ENCODE measurements around the gene LILRA6. TPM values are rescaled to one million over a fixed set of nuclear protein-coding genes. Genes with fewer than 3 reads are reported as not detected.

LILRA6 gene
- polyA plus RNA-seq, 1 donor from 2014 or later = not detected

DNA sequence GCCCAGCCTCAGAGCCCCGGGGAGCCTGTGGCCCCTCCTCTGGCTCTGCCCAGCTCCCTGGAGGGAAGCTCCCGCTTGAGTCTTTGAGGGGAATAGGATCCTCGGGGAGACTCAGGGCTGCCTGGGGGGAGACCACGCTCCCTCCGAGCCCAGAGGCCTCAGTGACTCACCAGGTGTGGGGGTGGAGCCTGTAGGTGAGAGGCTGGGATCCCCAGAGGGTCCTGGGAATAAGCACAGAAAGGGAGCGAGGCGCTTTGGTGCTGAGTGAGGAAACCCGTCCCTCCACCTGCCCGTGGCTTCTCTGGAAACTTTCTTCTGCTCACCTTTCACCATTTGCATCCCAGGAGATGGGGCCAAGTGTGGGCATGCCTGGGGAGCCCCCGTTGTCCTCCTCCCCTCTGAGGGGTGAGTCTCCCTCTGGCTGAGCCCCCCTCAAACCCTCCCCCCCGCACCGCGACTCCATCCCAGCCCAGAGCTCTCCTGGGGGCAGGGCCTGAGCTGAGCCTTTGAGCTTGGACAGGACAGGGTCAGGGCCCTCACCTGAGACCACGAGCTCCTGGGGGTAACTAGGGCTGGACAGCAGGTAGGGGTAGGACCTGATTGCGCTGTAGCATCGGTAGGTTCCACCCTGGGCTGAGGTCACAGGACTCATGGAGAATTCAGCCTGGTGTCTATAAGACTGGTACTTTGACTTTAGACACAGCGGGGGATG is 11.8 kb upstream of the LILRA6 start:
- TF ChIP-seq RAD21 (conservative IDR thresholded peaks at IDR 0.05) = no peak
- TF ChIP-seq MXI1 (conservative IDR thresholded peaks at IDR 0.05; ENCODE audit: poor library complexity, severe bottlenecking) = no peak
- no peak for TF ChIP-seq POLR2AphosphoS5 (IDR thresholded peaks at IDR 0.05)
- TF ChIP-seq TAF1 (IDR thresholded peaks at IDR 0.05; ENCODE audit: low read depth) = no peak
- TF ChIP-seq SMC3 (conservative IDR thresholded peaks at IDR 0.05; ENCODE audit: poor library complexity) = no peak
- TF ChIP-seq, protein P1, sequence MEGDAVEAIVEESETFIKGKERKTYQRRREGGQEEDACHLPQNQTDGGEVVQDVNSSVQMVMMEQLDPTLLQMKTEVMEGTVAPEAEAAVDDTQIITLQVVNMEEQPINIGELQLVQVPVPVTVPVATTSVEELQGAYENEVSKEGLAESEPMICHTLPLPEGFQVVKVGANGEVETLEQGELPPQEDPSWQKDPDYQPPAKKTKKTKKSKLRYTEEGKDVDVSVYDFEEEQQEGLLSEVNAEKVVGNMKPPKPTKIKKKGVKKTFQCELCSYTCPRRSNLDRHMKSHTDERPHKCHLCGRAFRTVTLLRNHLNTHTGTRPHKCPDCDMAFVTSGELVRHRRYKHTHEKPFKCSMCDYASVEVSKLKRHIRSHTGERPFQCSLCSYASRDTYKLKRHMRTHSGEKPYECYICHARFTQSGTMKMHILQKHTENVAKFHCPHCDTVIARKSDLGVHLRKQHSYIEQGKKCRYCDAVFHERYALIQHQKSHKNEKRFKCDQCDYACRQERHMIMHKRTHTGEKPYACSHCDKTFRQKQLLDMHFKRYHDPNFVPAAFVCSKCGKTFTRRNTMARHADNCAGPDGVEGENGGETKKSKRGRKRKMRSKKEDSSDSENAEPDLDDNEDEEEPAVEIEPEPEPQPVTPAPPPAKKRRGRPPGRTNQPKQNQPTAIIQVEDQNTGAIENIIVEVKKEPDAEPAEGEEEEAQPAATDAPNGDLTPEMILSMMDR (IDR thresholded peaks at IDR 0.05; ENCODE audit: poor library complexity, severe bottlenecking) = no peak
- TF ChIP-seq EP300 (conservative IDR thresholded peaks at IDR 0.05; ENCODE audit: poor library complexity, severe bottlenecking) = no peak
- TF ChIP-seq, protein P2, sequence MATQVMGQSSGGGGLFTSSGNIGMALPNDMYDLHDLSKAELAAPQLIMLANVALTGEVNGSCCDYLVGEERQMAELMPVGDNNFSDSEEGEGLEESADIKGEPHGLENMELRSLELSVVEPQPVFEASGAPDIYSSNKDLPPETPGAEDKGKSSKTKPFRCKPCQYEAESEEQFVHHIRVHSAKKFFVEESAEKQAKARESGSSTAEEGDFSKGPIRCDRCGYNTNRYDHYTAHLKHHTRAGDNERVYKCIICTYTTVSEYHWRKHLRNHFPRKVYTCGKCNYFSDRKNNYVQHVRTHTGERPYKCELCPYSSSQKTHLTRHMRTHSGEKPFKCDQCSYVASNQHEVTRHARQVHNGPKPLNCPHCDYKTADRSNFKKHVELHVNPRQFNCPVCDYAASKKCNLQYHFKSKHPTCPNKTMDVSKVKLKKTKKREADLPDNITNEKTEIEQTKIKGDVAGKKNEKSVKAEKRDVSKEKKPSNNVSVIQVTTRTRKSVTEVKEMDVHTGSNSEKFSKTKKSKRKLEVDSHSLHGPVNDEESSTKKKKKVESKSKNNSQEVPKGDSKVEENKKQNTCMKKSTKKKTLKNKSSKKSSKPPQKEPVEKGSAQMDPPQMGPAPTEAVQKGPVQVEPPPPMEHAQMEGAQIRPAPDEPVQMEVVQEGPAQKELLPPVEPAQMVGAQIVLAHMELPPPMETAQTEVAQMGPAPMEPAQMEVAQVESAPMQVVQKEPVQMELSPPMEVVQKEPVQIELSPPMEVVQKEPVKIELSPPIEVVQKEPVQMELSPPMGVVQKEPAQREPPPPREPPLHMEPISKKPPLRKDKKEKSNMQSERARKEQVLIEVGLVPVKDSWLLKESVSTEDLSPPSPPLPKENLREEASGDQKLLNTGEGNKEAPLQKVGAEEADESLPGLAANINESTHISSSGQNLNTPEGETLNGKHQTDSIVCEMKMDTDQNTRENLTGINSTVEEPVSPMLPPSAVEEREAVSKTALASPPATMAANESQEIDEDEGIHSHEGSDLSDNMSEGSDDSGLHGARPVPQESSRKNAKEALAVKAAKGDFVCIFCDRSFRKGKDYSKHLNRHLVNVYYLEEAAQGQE (IDR thresholded peaks at IDR 0.05; ENCODE audit: borderline replicate concordance) = no peak
- TF ChIP-seq EZH2 (IDR thresholded peaks at IDR 0.05; ENCODE audit: borderline replicate concordance, insufficient read depth, low read length, poor library complexity, severe bottlenecking) = no peak
- H3K9ac ChIP-seq (ENCODE audit: low read length) = no peak overlapping the region
- H3K9me2 ChIP-seq (ENCODE audit: insufficient read depth, low read length) = no peaks in the 10 kb centered on the region
- no peak overlapping the region for H3K4me2 ChIP-seq (ENCODE audit: low read length)
- H3F3A ChIP-seq (ENCODE audit: insufficient read depth, low read length, poor library complexity, severe bottlenecking) = no peaks in the 10 kb centered on the region
- no peaks in the 10 kb centered on the region for H3K79me2 ChIP-seq (replicated peaks; ENCODE audit: insufficient read depth, low read length)
- no peaks in the 10 kb centered on the region for H4K20me1 ChIP-seq (ENCODE audit: insufficient read depth)
- H3K9me3 ChIP-seq (ENCODE audit: low read length) = no peaks in the 10 kb centered on the region
- H3K4me3 ChIP-seq (ENCODE audit: low read length) = no peak overlapping the region
- no peaks in the 10 kb centered on the region for H3K27me3 ChIP-seq (ENCODE audit: insufficient read depth, low read depth, low read length)
- no peak overlapping the region for H3K27ac ChIP-seq (ENCODE audit: low read length)
- H2AFZ ChIP-seq (ENCODE audit: low read depth, low read length) = no peak overlapping the region
- no peaks in the 10 kb centered on the region for H3K36me3 ChIP-seq (ENCODE audit: insufficient read depth, low read length)

DNA sequence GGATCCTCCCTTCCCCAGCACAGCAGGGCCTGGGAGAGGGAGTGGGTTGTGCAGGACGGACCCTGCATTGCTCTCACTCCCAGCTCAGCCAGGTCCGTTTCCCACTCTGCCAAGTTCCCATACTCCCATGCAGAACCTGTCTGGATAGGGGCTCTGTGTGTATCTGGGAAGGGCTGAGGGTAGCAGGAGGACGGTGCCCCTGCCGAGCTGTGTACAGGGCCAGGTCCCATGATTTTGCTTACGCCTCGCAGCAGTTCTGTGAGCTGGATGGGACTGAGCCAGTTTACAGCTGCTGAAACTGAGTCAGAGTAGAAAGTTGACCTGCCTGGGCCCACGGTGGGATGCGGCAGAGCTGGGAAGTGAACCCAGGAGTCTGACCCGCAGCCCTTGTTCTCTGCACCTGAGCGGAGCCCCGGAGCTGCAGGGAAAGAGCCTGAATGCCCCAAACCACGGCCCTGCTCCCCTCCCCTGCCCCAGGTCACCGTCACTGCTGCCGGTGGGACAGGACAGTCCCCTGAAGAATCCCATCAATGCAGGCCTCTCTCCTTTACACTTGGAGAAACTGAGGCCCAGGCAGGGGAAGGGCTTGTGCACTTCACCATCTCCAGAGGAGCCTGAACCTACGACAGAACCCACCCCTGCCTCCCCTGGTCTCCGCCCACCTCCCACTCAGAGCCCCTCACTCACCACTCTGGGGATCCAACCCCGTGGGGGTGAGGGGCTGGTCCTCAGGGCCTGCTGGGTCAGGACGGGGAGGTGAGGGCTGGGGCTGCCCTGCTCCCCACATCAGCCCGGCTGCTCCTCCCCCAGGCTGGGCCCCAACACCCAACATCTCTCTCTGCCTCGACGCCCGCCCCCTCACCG is 11.0 kb upstream of the LILRA6 start:
- no peak overlapping the region for H3K9ac ChIP-seq (ENCODE audit: low read length)
- H3K79me2 ChIP-seq (replicated peaks; ENCODE audit: insufficient read depth, low read length) = no peaks in the 10 kb centered on the region
- no peaks in the 10 kb centered on the region for H3K9me3 ChIP-seq (ENCODE audit: low read length)
- no peak overlapping the region for H3K4me2 ChIP-seq (ENCODE audit: low read length)
- H3F3A ChIP-seq (ENCODE audit: insufficient read depth, low read length, poor library complexity, severe bottlenecking) = no peaks in the 10 kb centered on the region
- no peaks in the 10 kb centered on the region for H3K36me3 ChIP-seq (ENCODE audit: insufficient read depth, low read length)
- no peak overlapping the region for H3K27ac ChIP-seq (ENCODE audit: low read length)
- no peaks in the 10 kb centered on the region for H3K27me3 ChIP-seq (ENCODE audit: insufficient read depth, low read depth, low read length)
- no peak overlapping the region for H2AFZ ChIP-seq (ENCODE audit: low read depth, low read length)
- H3K4me3 ChIP-seq (ENCODE audit: low read length) = no peak overlapping the region
- H3K9me2 ChIP-seq (ENCODE audit: insufficient read depth, low read length) = no peaks in the 10 kb centered on the region
- TF ChIP-seq EP300 (conservative IDR thresholded peaks at IDR 0.05; ENCODE audit: poor library complexity, severe bottlenecking) = no peak
- no peak for TF ChIP-seq POLR2AphosphoS5 (IDR thresholded peaks at IDR 0.05)
- TF ChIP-seq EZH2 (IDR thresholded peaks at IDR 0.05; ENCODE audit: borderline replicate concordance, insufficient read depth, low read length, poor library complexity, severe bottlenecking) = no peak
- TF ChIP-seq MXI1 (conservative IDR thresholded peaks at IDR 0.05; ENCODE audit: poor library complexity, severe bottlenecking) = no peak
- no peak for TF ChIP-seq SMC3 (conservative IDR thresholded peaks at IDR 0.05; ENCODE audit: poor library complexity)
- TF ChIP-seq, protein P2 (IDR thresholded peaks at IDR 0.05; ENCODE audit: borderline replicate concordance) = no peak
- TF ChIP-seq, protein P1 (IDR thresholded peaks at IDR 0.05; ENCODE audit: poor library complexity, severe bottlenecking) = no peak
- TF ChIP-seq RAD21 (conservative IDR thresholded peaks at IDR 0.05) = no peak
- no peak for TF ChIP-seq TAF1 (IDR thresholded peaks at IDR 0.05; ENCODE audit: low read depth)
- no peaks in the 10 kb centered on the region for H4K20me1 ChIP-seq (ENCODE audit: insufficient read depth)
